NCI-H774 (cell line): Measurements from ENCODE around the gene LRP1B.
"Not testable (repeated sequence)": the region's sequence is repeated elsewhere in the genome, so short reads cannot be mapped to it uniquely, and the experiment has no call there.

Source experiments
- DNase-seq: peaks from one replicate; lab custom pipeline; 2025; lab: John Stamatoyannopoulos, UW

LRP1B gene

GRCh38 chr2:140344266-140344665 lies 1786.5 kb downstream of the LRP1B start:
- DNase-seq: not testable (repeated sequence)

- no peak for DNase-seq
These were observed 1792.0 kb downstream of the LRP1B start for GRCh38 chr2:140338795-140339194.

DNA sequence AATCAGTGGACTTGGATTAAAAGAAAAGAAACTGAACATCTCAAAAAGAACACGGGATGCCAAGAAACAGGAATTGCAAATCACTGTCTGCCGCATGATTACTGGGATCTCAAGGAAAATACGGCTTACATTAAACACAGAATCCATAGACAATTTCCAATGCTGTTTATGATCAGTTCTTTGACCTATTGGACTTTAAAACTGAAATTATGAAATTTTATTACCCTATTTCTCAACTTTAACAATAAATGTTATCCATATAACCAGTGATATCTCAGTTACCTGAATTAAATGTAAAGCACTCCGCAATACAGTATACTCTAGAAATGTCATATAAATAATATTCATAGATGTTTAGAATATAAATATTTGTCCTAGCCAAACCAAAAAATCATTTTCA lies 1793.8 kb downstream of the LRP1B start:
- no peak for DNase-seq

DNA sequence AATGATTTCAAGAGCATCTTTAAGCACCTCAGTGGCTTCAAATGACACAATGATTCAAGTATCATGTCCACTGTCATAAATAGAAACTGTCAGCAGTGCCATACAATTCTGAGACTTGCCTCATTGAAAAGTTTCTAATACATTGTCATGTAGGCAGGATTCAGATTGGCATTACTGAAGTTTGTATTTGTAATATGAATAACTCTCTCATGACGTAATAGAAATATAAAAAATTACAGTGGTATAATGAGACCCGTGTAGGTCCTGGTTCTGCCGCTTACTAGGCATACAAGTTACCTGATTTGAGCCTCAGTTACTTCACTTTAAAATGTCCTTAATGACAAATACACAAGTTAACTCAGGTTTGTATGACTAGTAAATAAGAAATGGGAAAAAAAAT lies 1814.5 kb downstream of the LRP1B start:
- DNase-seq: no peak

DNA sequence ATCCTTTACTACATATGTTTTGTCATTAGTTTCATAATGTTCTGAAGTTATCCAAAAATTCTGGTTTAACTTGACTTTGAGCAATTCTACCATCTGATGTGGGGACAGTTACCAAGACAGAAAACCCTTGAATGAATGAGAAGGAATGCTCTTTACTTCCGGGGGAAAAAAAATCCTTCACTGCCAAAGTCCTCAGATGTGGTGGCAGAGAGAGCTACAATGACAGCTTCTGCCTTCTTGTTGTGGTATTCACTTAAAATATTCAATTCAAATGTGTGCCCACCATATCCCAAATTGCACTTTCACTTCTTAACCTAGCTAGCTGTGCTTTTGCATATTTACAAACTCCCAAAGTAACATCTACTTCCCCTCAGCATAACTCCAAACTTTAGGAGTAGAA lies 1818.9 kb downstream of the LRP1B start:
- no peak for DNase-seq

DNA sequence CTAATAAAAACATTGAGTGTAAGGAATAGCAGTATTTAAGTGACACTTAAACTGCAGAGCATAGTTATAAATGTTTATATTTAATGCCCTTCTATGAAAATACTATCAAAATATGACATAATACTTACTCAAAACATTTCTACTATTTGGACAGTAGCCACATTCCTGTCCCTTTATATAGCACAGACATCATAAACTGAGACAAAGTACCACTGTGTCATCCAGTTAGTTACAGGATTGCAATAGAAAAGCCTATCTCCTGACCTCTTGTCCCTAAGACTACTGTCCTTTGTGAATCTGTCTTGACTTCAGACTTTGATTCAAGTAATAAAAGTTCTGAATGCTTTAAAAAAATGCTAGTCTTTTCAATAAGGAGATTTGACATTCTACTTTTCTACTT lies 1822.1 kb downstream of the LRP1B start:
- DNase-seq: no peak

- no peak for DNase-seq
These were observed 1823.3 kb downstream of the LRP1B start for GRCh38 chr2:140307532-140307931.

- no peak for DNase-seq
These were observed 1835.0 kb downstream of the LRP1B start for GRCh38 chr2:140295767-140296166.

- DNase-seq: no peak
These were observed 1842.1 kb downstream of the LRP1B start for GRCh38 chr2:140288726-140289125.

- DNase-seq: no peak
These were observed 1842.6 kb downstream of the LRP1B start for GRCh38 chr2:140288213-140288612.

DNA sequence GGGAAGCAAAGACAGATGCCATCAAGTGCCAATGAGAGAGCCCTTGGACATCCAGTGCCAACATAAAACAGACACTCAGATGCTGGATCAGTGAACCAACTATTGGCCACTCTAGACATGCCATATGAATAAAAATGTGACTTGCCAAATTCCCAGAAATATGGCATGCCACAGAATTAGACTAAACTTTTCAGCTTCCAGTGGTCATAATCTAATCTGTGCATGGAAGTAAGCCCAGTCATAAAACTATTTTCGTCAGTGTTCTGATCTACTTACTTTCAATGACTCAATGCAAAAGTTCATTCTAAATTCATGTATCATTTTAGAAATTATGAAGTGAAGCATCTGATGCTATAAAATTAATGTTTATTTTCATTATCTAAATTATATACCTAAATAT lies 1844.4 kb downstream of the LRP1B start:
- no peak for DNase-seq

DNA sequence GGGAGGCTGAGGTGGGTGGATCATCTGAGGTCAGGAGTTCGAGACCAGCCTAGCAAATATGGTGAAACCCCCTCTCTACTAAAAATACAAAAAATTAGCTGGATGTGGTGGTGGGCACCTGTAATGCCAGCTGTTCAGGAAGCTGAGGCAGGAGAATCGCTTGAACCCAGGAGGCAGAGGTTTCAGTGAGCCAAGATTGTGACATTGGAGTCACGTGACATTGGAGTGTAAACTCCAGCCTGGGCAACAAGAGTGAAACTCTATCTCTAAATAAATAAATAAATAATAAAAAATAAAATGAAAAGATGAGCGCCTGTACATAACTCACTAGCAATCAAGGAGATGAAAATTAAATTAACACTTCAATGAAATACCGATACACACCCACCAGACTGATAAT lies 1853.5 kb downstream of the LRP1B start:
- not testable (repeated sequence) for DNase-seq

- no peak for DNase-seq
These were observed 1854.2 kb downstream of the LRP1B start for GRCh38 chr2:140276661-140277060.

GRCh38 chr2:140275427-140275826 lies 1855.4 kb downstream of the LRP1B start:
- peak; percentile 86 for DNase-seq

DNA sequence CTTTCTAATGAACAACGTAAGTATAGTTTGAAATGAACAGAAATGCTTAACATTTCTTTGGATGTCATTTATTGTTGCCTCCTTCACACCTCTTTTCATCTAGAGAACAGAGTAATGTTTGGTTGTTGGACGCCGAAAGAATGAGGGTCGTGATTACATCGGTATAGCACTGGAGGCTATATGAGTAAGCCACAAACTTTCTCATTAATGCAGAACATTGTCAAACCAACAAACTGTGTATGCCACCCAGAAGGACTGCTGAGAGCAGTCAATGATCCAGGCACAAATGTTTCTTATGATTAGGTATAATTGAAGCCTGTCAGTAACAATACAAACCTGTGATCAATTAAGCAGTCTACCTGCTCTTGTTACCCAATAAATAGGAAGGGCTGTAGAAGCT lies 1855.9 kb downstream of the LRP1B start:
- no peak for DNase-seq

GRCh38 chr2:140273958-140274357 lies 1856.9 kb downstream of the LRP1B start:
- DNase-seq: no peak

GRCh38 chr2:140273408-140273807 lies 1857.4 kb downstream of the LRP1B start:
- no peak for DNase-seq

GRCh38 chr2:140270224-140270623 lies 1860.6 kb downstream of the LRP1B start:
- DNase-seq: no peak

GRCh38 chr2:140269000-140269399 lies 1861.8 kb downstream of the LRP1B start:
- DNase-seq: no peak

DNA sequence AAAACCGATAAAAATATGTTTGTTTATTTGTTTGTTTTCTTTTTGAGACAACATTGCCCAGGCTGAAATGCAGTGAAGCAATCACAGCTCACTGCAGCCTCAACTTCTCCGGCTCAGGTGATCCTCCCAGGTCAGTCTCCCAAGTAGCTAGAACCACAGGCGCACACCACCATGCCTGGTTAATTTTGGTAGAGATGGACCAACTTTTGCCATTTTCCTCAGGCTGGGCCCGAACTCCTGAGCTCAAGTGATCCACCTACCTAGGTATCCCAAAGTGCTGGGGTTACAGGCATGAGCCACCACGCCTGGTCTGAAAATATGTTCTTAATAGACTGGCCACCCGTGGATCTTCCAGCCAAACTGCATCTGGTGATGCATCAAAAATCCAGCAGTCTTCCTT lies 1867.9 kb downstream of the LRP1B start:
- no peak for DNase-seq

- DNase-seq: no peak
These were observed 1873.0 kb downstream of the LRP1B start for GRCh38 chr2:140257692-140258300.

DNA sequence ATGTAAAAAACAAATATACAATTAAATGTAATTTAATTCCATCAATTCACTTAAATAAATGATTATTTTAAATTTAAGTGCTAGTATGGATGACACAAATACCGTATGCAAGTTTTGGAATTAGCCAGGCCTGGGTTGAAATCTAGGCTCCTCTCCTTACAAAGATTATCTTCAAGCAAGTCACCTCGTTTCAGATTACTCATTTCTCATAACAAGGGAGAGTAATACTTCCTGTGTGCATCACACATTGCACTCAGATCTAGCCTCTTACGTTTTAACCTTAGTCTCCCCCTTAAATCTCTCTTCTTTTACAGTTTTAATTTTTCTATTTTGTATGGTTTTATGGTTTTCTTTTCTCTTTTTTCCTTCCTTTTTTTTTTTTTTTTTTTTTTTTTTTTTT lies 1874.7 kb downstream of the LRP1B start:
- DNase-seq: no peak

- no peak for DNase-seq
These were observed 1881.0 kb downstream of the LRP1B start for GRCh38 chr2:140249821-140250220.

GRCh38 chr2:140248623-140249022 lies 1882.2 kb downstream of the LRP1B start:
- no peak for DNase-seq
